Renal pelvis (tissue), 12 donors: ENCODE measurements around the gene CBX4. TPM values are rescaled to one million over a fixed set of nuclear protein-coding genes. Genes with fewer than 3 reads are reported as not detected.

ENCODE experiments used
- DNase-seq: peaks from one replicate; pipeline ENCODE4 v3.0.0-alpha.2; 2013
- long read RNA-seq, 16 experiments: transcript quantifications; one replicate each; lab custom pipeline, GENCODE V29; 2026
- polyA plus RNA-seq, 3 donors: library from polyadenylated mRNA; unstranded; fragments of 120-200 nt; gene quantifications; one replicate each; pipeline ENCODE4 v1.2.1, GENCODE V29; 2013; ENCODE audit not compliant: insufficient read length in 3 of 3

Gene CBX4
- 10 to 100 TPM; 12.3 to 16.8 (median 13.2) TPM for polyA plus RNA-seq
- long read RNA-seq, donor 1, partial matches to known transcripts, result 0 of 2 reads
- long read RNA-seq, donor 1, other reads (novel, unspliced or antisense), result 0 of 2 reads
- long read RNA-seq, donor 2, transcript CBX4-201 (5 exons, 2,664 nt), result major isoform, 6 of 6 reads
- long read RNA-seq, donor 2, partial matches to known transcripts, result 0 of 6 reads
- long read RNA-seq, donor 2, other reads (novel, unspliced or antisense), result 0 of 6 reads
- long read RNA-seq, donor 3, transcript CBX4-201 (5 exons, 2,664 nt), result major isoform, 12 of 12 reads
- long read RNA-seq, donor 3, partial matches to known transcripts, result 0 of 12 reads
- long read RNA-seq, donor 3, other reads (novel, unspliced or antisense), result 0 of 12 reads
- long read RNA-seq, donor 4, partial matches to known transcripts, result 0 of 3 reads
- long read RNA-seq, donor 4, other reads (novel, unspliced or antisense), result 0 of 3 reads
- long read RNA-seq, donor 5, transcript CBX4-201 (5 exons, 2,664 nt), result major isoform, 7 of 7 reads
- long read RNA-seq, donor 5, partial matches to known transcripts, result 0 of 7 reads
- long read RNA-seq, donor 5, other reads (novel, unspliced or antisense), result 0 of 7 reads
- long read RNA-seq, donor 6, partial matches to known transcripts, result 0 of 1 reads
- long read RNA-seq, donor 6, other reads (novel, unspliced or antisense), result 0 of 1 reads
- long read RNA-seq, donor 7, transcript CBX4-201 (5 exons, 2,664 nt), result major isoform, 12 of 12 reads
- long read RNA-seq, donor 7, partial matches to known transcripts, result 0 of 12 reads
- long read RNA-seq, donor 7, other reads (novel, unspliced or antisense), result 0 of 12 reads
- long read RNA-seq, donor 8, partial matches to known transcripts, result 0 of 3 reads
- long read RNA-seq, donor 8, other reads (novel, unspliced or antisense), result 0 of 3 reads
- long read RNA-seq, donor 9, transcript CBX4-201 (5 exons, 2,664 nt), result major isoform, 14 of 14 reads
- long read RNA-seq, donor 9, partial matches to known transcripts, result 0 of 14 reads
- long read RNA-seq, donor 9, other reads (novel, unspliced or antisense), result 0 of 14 reads
- long read RNA-seq, donor 10, transcript CBX4-201 (5 exons, 2,664 nt), result major isoform, 5 of 5 reads
- long read RNA-seq, donor 10, partial matches to known transcripts, result 0 of 5 reads
- long read RNA-seq, donor 10, other reads (novel, unspliced or antisense), result 0 of 5 reads
- long read RNA-seq, donor 11, transcript CBX4-201 (5 exons, 2,664 nt), result major isoform, 6 of 6 reads
- long read RNA-seq, donor 11, partial matches to known transcripts, result 0 of 6 reads
- long read RNA-seq, donor 11, other reads (novel, unspliced or antisense), result 0 of 6 reads
- long read RNA-seq, donor 12, partial matches to known transcripts, result 0 of 4 reads
- long read RNA-seq, donor 12, other reads (novel, unspliced or antisense), result 0 of 4 reads
- long read RNA-seq, donor 13, partial matches to known transcripts, result 0 of 3 reads
- long read RNA-seq, donor 13, other reads (novel, unspliced or antisense), result 0 of 3 reads
- long read RNA-seq, donor 14, result 0 reads
- long read RNA-seq, donor 15, result 0 reads
- long read RNA-seq, donor 16, transcript CBX4-201 (5 exons, 2,664 nt), result major isoform, 7 of 7 reads
- long read RNA-seq, donor 16, partial matches to known transcripts, result 0 of 7 reads
- long read RNA-seq, donor 16, other reads (novel, unspliced or antisense), result 0 of 7 reads

DNA sequence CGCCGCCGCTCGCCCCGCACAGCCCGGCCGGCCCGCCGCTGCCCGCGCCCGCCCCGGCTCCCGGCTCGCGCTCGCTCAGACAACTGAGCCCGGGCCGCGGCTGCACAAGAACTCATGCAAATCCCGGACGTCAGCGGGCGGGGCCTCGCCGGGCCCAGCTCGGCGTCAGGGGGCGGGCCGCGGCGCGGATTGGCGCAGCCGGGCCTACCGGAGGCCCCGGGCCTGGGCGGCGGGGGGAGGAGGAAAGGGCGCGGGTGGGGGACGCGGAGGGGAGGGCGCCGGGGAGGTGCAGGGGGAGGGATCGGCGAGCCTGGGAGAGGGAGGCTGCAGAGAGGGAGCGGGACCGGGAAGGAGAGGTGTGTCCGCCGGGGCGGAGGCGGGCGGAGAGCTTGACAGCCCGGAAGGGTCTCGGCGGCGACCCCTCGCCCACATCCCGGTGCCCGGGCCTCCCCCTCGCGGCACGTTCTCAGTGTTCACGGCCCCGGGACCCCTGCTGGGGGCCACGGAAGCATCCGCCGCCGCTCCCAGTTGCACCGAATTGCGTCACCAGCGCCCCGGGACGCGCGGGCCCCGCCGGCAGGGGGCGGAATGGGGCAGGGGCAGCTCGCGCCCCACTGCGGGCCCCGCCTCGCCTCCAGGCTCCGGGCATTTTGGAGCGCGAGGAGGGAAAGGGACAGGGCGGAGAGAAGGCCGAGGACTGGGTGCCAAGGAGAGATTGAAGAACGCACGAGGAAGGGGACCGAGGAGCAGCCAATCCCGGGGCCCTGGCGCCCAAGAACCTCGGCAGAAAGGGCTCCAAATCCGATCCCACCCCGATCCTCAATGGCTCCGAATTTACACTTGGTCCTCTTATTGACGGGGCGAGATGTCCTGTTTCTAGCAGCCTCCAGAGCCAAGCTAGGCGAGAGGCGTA, at the start of gene CBX4:
TSS of gene CBX4 (minus strand) at position 85 of the 913 bp plus-strand sequence. CDS start 189 bp downstream, outside the sequence.
- peak; percentile 94 for DNase-seq

DNA sequence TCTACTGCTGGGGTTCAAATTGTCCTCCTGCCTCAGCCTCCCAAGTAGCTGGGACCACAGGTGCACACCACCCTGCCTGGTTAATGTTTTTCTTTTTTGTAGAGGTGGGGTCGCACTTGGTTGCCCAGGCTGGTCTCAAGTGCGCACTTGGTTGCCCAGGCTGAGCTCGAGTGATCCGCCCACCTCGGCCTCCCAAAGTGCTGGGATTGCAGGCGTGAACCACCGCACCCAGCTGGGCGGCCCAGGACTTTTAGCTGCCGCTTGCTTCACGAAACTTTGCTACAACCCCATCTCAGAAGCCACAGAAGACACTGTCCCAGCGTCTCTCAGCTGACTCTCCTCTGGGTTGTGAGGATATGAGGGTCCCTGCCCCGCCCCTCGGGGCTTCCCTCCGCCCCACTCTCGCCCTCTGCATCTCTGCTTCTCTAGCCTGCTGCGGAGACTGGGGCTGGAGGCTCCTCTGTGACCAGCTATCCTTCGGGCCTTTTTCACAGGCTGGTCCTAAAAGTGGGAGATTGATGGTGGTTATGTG, 48.8 kb upstream of the CBX4 start:
- no peak for DNase-seq

DNA sequence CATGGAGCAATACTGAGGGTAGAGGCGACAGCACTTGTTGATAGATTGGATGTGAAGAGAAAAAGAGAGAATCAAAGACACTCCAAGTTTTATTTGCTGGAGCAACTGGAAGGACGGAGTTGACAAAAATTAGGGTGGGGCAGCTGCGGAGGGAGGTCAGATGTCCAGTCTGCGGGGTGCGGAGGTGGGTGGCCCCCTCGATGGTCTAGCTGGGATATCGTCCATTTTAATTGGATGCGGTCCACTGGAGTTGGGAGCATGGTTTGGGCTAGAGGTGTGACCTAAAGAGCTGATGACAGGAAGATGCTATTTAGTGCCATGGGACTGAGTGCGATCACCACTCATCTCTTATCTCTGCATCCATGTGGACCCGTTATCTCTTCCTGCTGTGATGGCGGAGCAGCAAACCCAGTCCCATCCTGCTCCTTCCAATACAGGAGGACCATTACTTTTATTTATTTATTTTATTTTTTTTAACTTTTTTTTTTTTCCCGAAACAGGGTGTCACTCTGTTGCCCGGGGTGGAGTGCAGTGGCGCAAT, 48.3 kb upstream of the CBX4 start:
- no peak for DNase-seq

DNA sequence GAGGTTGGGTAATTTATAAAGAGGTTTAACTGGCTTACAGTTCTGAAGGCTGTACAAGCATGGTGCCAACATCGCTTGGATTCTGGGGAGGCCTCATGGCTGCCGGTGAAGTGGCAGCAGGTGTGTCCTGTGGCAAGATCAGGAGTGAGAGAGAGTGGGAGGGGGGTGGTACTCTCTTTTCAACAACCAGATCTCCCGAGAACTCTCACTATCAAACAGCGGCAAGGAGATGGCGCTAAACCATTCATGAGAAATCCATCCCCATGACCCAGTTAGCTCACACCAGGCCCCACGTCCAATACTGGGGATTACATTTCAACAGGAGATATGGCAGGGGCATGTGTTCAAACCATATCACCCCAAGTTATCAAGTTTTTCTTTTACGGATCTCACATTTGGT, 44.0 kb upstream of the CBX4 start:
- no peak for DNase-seq

DNA sequence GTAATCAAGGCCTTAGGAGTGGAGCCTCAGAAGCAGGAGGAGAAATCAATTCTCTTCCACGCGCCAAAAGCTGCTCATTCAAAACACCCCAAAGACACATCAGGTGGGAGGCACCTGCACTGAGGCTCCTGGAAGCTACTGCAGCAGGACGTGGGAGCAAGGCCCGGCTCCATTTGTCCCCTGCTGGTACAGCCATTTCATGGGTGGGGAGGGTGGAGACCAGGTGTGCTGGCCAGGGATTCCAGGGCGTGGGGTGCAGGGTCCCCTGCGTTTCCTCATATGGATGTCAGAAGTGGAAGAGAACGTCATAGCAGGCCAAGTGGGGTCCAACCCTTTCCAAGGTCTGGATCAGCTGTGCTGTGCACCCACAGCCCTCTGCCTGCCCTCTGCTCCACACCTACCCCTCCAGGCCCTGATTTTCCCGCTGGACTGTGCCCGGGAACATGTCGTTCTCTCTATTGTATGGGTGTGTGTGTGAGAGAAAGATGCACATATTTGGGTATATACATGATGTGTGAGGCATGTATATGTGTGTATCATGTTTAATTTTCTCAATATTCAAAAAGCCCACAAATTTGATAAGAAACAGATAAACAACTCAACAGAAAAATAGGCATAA, 39.2 kb upstream of the CBX4 start:
- no peak for DNase-seq

DNA sequence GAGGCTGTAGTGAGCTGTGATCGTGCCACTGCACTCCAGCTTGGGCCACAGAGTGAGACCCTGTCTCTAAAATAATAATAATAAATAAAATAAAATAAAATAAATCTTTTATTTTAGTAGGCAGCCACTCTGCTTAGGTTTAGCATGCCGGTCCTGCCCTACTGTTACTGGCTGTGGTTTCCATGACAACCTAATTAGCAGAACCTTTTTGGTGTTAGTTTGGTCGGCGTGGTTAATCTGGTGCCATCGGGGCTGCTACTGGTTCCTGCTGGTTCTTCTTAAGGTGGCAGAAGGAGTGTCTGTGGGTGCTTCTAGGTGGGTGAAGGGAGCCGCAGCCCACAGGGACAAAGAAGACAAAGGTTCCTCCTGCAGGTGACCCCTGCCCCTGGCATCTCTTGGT, 37.8 kb upstream of the CBX4 start:
- no peak for DNase-seq

DNA sequence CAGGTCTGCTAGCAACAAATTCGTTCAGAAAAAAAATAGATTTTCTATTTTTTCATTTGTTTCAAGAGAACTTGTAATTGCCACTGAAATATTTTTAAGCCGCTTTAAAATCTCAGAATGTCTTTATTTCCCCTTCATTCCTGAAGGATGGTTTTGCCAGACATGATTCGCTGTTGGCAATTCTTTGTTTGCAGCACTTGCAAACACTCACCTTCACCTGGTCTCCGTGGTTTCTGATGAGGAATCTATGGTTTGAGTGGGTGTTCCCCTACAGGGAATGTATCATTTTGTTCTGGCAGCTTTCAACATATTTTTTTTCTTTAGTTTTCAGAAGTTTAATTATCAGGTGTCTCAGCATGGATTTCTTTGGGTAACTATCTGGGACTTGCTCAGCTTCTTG, 36.3 kb upstream of the CBX4 start:
- no peak for DNase-seq

DNA sequence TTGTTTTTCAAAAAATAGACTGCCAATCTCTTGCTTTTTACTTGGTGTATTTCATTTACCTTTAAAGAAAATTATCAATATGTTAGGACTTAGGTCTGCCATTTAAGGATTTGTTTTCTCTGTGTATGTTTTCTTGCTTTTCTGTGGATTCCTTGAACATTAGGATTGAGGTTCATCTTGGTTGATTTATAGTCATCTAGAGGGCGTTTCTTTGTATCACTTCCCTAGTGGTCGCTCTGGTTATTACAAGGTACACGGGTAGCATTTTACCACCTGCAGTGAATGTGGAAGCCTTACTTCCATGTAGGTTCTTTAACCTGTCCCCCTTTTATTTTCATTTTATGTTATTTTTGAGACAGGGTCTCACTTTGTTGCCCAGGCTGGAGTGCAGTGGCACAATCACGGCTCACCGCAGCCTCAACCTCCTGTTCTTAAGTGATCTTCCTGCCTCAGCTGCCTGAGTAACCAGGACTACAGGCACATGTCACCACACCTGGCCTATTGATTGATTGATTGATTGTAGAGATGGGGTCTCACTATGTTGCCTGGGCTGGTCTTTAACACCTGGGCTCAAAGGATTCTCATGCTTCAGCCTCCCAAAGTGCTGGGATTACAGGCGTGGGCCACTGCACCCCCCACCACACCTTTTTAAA, 35.2 kb upstream of the CBX4 start:
- no peak for DNase-seq

DNA sequence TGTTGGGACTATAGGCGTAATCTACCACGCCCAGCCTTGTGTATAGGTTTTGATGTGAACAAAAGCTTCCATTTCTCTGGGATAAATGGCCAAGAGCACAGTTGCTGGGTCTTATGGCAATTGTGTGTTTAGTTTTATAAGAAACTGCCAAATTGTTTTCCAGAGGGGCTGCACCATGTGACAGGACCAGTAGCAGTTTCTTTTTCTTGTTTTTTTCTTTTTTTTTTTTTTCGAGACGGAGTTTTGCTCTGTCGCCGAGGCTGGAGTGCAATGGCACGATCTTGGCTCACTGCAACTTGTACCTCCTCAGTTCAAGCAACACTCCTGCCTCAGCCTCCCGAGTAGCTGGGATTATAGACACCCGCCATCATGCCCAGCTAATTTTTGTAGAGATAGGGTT, 34.3 kb upstream of the CBX4 start:
- no peak for DNase-seq

DNA sequence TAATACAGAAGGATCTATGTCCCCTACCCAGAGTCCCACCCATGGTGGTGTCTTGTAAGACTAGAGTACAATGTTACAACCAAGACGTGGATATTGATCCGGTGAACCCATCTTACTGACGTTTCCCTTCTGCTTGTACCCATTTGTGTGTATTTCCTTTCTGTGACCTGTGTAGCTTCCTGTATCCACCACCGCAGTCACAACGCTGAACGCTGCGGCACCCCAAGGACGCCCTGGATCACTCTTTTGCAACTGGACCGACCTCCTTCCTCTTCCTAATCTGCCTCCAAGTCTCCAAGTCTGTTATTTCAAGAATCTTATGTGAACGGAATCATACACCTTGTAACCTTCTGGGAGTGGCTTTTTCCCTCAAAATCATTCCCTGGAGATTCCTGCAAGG, 33.5 kb upstream of the CBX4 start:
- no peak for DNase-seq

DNA sequence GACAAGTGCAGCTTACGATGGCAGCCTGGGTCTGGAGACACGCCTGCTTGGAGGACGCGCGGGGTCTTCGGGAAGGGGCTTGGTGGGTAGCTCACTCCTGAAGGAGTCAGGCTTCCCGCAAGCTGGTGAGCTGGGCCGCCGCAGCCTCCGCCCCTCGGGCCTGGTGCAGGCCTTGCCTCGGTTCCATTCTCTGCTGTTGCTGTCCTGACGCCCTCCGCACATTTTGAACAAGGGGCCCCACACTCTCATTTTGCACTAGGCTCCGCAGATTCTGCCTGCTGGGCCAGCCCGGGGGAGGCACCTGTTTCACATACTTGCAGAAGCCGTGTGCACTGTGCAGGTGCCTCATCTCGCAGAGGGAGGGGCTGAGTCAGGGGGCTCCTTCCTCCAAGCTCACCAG, 31.9 kb upstream of the CBX4 start:
- DNase-seq, result no peak

DNA sequence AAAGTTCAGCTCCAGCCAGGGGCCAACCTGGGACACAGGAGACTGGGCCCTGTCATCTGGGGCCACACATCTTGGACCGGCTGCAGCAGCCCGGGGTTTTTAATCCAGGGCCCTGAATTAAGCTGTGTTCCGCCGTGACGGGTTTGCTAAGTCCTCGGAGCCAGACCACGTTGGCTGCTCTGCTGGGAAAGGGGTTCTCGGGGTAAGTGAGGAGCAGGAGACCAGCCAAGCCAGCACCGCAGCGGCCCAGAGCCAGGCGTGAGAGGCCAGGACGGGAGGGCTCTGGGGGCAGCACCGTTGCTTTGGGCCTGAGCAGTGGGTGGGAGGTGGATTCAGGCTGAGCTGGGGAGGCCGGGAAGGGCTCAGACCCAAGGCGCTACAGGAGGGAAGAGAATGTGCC, 31.3 kb upstream of the CBX4 start:
- no peak for DNase-seq

DNA sequence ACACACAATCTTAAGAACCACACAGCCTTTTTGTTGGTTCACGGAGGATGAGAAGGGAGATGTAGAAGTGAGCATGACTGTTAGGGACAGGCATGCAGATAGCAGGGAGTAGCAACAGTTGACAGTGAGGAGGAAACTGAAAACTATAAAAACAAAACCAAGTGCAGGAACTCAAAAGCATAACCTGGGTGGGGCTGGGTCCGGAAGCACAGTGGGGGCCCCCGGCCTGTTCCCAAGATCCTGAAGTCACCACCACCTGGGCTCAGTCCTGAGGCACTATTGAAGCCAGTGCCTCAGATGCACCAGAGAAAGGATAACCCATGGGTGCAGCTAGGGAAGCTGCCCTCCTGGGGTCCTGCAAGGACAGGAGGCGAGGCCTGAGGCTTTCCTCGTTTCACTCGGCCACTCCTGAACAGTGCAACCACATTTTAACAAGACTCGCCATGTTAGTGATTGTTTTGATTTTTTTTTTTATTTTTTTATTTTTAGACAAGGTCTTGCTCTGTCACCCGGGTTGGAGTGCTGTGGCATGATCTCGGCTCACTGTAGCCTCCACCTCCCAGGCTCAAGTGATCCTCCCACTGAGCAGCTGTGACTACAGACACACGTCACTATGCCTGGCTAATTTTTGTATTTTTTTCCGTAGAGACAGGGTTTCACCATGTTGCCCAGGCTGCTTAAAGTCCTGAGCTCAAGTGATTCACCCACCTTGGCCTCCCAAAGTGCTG, 27.7 kb upstream of the CBX4 start:
- DNase-seq, result no peak

DNA sequence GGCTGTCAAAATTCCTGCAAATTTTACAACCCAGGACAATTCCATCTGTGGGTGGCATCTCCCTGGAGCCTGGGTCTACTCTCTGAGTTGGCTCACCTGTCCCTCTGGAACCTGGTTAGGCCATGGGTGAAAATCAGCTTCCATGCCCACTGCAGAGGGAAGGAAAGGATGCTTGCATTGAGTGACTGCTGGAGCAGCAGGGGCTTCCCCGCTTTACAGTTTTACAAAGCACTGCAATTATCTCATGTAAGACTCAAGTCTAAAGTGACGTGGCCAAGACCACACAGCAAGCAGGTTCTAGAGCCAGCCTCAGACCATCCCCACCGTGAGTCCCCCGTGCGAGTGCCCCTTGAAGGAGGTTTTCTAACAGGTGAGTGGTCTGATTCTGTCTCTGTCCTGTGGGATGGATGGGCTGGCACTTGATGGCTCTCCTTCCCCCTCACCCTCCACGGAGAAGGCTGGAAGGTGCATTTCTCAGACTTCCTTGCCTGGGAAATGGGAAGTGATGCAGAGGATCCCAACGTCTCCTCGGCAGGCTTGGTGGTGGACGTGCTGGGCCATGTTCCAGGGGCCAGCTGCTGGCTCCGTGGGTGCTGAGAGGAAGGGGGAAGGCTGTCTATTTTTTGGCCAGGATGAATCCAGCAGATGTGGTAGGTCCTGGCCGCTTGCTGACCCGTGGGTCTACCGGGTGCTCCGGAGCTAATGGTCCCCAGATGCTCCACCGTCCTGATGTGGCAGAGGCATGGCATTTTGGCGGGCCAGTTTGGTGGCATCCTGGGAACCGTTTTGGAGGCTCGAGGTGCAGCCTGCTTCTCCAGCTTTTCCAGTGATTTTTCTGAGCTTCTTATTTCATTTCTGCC, 26.3 kb upstream of the CBX4 start:
- no peak for DNase-seq

DNA sequence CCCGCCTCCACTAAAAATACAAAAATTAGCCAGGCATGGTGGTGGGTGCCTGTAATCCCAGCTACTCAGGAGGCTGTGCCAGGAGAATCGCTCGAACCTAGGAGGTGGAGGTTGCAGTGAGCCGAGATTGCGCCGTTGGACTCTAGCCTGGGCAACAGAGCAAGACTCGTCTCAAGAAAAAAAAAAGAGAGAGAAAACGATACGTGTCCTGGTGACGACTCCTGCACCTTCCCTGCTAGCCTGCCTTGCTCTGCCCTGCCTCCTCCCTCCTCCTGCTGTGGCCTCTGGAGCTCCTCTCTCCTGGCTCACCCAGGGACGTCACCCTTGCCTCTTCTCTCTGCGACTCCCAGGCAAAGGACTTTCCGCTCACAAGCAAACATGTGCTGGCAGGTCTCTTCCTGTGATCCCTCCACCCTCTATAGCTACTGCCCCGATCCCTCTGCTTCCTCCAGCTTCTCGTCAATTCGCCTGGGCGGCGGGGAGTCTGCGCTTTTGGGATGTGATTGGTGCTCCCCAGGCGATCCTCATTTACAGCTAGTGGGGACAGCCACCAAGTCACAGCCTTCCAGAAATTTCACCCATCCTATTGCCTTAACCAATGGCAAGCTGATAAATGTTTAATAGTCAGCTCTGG, 25.5 kb upstream of the CBX4 start:
- no peak for DNase-seq

DNA sequence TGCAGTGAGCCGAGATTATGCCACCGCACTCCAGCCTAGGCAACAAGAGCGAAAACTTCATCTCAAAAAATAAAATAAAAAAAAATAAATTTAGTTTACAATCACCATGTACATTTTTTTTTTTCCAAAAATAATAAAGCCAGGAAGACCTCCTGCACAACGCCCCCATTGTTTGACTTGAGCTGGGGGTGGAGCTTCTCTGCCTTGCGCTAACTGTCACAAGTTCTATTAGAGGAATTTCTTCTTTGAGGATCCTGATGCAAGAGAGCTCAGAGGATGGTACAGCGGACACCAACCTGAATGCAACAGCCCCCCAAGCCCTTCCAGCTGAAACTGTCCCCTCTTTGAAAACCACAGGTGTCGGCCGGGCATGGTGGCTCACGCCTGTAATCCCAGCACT, 24.9 kb upstream of the CBX4 start:
- no peak for DNase-seq
